ENCODE data around the gene ERVW-1. TPM values are rescaled to one million over a fixed set of nuclear protein-coding genes. Genes with fewer than 3 reads are reported as not detected.

Gene ERVW-1
- total and polyA plus RNA-seq, 10 donors, result not detected

DNA sequence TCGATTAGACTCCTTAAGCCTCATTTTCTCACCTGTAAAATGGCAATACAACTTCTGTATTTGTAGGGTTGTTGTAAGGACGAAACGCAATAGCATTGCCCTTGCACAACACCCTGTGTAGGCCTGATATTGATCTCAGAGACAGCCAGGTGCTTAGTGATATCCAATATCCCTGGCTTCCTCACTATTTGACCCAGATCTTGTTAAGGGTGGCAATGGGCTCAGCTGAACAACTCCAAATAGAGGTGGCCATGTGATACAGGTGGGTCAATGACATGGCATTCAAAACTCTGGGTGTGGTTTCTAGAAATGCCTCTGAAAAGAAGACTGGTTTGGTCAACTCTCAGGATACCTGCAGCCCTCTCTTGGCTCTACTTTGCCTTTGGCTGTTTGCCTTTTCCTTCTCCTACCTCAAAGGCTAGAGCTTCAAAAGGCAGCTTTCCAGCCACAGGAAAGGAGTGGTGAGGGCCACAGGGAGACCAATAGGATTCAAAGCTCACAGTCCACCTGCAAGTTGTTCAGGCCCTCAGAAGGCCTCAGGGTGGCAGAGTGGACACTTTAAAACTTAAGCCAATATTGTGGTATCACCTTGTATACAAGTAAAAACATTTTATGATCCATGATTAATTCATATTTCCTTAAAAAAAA lies 45.3 kb downstream of the ERVW-1 start:
- no peak for TF ChIP-seq POLR2AphosphoS5 (IDR thresholded peaks at IDR 0.05)
- TF ChIP-seq, protein P1, sequence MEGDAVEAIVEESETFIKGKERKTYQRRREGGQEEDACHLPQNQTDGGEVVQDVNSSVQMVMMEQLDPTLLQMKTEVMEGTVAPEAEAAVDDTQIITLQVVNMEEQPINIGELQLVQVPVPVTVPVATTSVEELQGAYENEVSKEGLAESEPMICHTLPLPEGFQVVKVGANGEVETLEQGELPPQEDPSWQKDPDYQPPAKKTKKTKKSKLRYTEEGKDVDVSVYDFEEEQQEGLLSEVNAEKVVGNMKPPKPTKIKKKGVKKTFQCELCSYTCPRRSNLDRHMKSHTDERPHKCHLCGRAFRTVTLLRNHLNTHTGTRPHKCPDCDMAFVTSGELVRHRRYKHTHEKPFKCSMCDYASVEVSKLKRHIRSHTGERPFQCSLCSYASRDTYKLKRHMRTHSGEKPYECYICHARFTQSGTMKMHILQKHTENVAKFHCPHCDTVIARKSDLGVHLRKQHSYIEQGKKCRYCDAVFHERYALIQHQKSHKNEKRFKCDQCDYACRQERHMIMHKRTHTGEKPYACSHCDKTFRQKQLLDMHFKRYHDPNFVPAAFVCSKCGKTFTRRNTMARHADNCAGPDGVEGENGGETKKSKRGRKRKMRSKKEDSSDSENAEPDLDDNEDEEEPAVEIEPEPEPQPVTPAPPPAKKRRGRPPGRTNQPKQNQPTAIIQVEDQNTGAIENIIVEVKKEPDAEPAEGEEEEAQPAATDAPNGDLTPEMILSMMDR (IDR thresholded peaks at IDR 0.05 in 8 of 11, conservative IDR thresholded peaks at IDR 0.05 in 3 of 11), result no peak
- no peak for TF ChIP-seq POLR2A (IDR thresholded peaks at IDR 0.05)
- intact Hi-C loops (cut with DNase I; ENCODE audit: low total_unique reads), result no loop called here

DNA sequence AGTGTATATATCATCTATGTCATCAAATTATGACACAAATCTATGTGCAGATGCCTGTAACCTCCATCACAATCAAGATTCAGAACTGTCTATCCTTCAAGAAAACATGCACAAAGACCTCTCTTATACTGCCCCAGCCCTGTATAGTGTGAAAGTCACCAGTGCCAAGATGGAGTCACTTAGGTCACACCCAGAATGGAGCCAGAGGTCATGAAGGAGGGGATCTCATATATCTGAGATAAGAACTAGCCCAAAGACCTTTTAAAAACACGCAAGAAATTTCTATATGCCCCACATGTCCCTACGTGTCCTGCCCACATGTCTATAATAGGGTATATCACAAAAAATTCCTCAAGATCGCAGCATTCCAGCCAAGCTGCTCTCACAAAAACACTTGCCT lies 50.6 kb downstream of the ERVW-1 start:
- Histone ChIP-seq H3K27me3 (replicated peaks in 1 of 7) (peaks cover 0 to 16% (median 0%) of the 10 kb centered on the region in 7 donors), H3K27ac (no peak overlapping the region), H3K36me3 (no peaks in the 10 kb centered on the region), H3K4me1 (peaks cover 0 to 20% (median 11%) of the 10 kb centered on the region in 6 donors), H3K4me3 (no peak overlapping the region), H3K9me3 (no peaks in the 10 kb centered on the region)
- TF ChIP-seq POLR2AphosphoS5 (IDR thresholded peaks at IDR 0.05) (no peak), POLR2A (IDR thresholded peaks at IDR 0.05) (no peak)
- TF ChIP-seq, protein P1 (IDR thresholded peaks at IDR 0.05 in 8 of 11, conservative IDR thresholded peaks at IDR 0.05 in 3 of 11), result no peak
- DNase-seq, result no peak
- 90 to 95% (median 92%) methylated on average over 3 of the region's 3 CpGs for WGBS, 5 donors
- intact Hi-C loops (cut with DNase I; ENCODE audit: low total_unique reads), result no loop called here

More for the DNA sequence above, 45.3 kb downstream of the ERVW-1 start:
- Histone ChIP-seq H3K36me3 (no peaks in the 10 kb centered on the region), H3K27me3 (replicated peaks in 1 of 7) (no peaks in the 10 kb centered on the region), H3K4me1 (no peaks in the 10 kb centered on the region), H3K4me3 (no peak overlapping the region), H3K27ac (no peak overlapping the region), H3K9me3 (no peaks in the 10 kb centered on the region)
- WGBS, 5 donors, result 70 to 94% (median 92%) methylated on average over 3 of the region's 3 CpGs
- DNase-seq, result no peak

DNA sequence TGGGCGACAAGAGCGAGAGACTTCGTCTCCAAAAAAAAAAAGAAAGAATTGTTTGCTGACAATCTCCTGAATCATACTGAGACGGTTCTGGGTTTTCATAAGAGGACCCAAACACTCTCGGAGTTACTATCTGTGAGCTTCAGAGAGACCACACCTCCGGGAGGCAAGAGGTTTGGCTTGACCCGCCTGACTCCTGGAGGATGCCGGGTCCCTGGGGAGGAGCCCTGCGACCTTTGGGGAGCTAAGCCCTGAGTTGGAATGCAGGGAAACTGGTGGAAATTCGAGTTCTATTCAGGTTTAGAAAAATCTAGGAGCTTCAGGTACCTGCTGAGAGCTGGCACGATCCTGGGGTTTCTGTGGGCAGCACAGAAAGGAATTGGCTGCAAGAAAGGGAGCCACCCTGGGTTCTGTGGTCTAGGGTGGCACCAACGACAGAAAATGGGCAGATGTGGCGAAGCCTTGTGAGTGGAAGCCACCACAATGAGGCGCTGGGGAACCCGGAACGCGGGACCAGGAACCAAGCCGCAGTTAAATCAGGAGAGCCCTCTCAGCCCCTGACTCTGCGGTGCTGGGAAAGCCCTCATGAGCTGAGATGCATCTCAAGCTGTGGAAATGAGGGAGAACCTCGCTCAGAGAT lies 52.3 kb downstream of the ERVW-1 start:
- Histone ChIP-seq H3K4me3 (no peak overlapping the region), H3K27me3 (replicated peaks in 1 of 7) (peaks cover 0 to 16% (median 0%) of the 10 kb centered on the region in 7 donors), H3K36me3 (no peaks in the 10 kb centered on the region), H3K4me1 (peaks cover 0 to 20% (median 11%) of the 10 kb centered on the region in 6 donors), H3K27ac (no peak overlapping the region), H3K9me3 (no peaks in the 10 kb centered on the region)
- intact Hi-C loops (cut with DNase I; ENCODE audit: low total_unique reads), result no loop called here
- 42 to 56% (median 51%) methylated on average over 20 of the region's 20 CpGs for whole genome bisulfite sequencing, 5 donors
- TF ChIP-seq, protein P1 (IDR thresholded peaks at IDR 0.05 in 8 of 11, conservative IDR thresholded peaks at IDR 0.05 in 3 of 11), result peak in 1 of 11 experiments; percentile 18
- TF ChIP-seq POLR2A (IDR thresholded peaks at IDR 0.05), result no peak
- DNase-seq, result no peak

DNA sequence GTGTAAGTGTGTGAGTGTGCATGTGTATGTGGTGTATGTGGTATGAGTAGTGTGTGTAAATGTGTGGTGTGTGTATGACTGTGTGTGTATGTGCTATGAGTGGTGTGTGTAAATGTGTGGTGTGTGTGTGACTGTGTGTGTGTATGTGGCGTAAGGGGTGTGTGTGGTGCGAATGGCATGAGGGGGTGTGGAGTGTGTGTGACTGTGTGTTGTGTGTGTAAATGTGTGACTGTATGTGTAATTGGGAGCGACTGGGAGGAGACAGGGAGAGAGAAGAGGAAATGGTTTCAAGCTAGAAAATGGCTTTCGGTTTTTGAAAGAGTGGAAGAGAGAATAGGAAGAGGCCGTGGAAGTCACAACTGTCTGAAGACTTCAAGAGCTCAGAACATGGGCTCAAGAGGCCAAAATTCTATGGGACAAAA lies 54.0 kb downstream of the ERVW-1 start:
- 53 to 67% (median 61%) methylated on average over 5 of the region's 5 CpGs for WGBS, 5 donors

More for the DNA sequence above, 54.0 kb downstream of the ERVW-1 start:
- Histone ChIP-seq H3K27me3 (replicated peaks in 1 of 7) (peaks cover 0 to 16% (median 0%) of the 10 kb centered on the region in 7 donors), H3K4me3 (peak overlapping the region in 2 of 8 donors; percentile 42 to 69), H3K27ac (peak overlapping the region in 6 of 8 donors; percentile 7 to 68 (median 44)), H3K36me3 (no peaks in the 10 kb centered on the region), H3K4me1 (peaks cover 0 to 20% (median 11%) of the 10 kb centered on the region in 6 donors), H3K9me3 (no peaks in the 10 kb centered on the region)
- intact Hi-C loops (cut with DNase I; ENCODE audit: low total_unique reads), result no loop called here
- TF ChIP-seq POLR2A (IDR thresholded peaks at IDR 0.05) (no peak), POLR2AphosphoS5 (IDR thresholded peaks at IDR 0.05) (no peak)
- TF ChIP-seq, protein P1 (IDR thresholded peaks at IDR 0.05 in 8 of 11, conservative IDR thresholded peaks at IDR 0.05 in 3 of 11), result no peak
- DNase-seq, result no peak
